Activated naive CD4-positive, alpha-beta T cell treated with anti-CD3 and anti-CD28 coated beads, Interleukin-2, amount 50 U/mL, for 72 hours (primary cell): ENCODE measurements around the gene CDC5L. TPM values are rescaled to one million over a fixed set of nuclear protein-coding genes. Genes with fewer than 3 reads are reported as not detected.

Experiments used
- ATAC-seq, 2 donors: fragments of 150-1000 bp; cut with Tn5 transposase; 2 replicates each; pipeline ENCODE4 v1.10.0; 2021; ENCODE audit warnings: mild to moderate bottlenecking in 2 of 2, moderate library complexity in 2 of 2
- DNase-seq, 2 donors: peaks; one replicate each; pipeline ENCODE4 v3.0.0; 2021 to 2022; ENCODE audit warnings: low spot score in 2 of 2
- H3K27ac Mint-ChIP-seq, 2 donors: one replicate each; pipeline ENCODE4 v1.8.0; 2022; ENCODE audit warnings: mild to moderate bottlenecking in 2 of 2, mixed read lengths in 2 of 2
- H3K36me3 Mint-ChIP-seq, 2 donors: one replicate each; pipeline ENCODE4 v1.8.0; 2022; ENCODE audit warnings: mixed read lengths in 2 of 2
- H3K9me3 Mint-ChIP-seq, 2 donors: one replicate each; pipeline ENCODE4 v1.8.0; 2022; ENCODE audit warnings: mixed read lengths in 2 of 2
- total RNA-seq, 2 donors: library from RNA; stranded (reverse); gene quantifications; one replicate each; pipeline ENCODE4 v1.2.3, GENCODE V29; 2022

CDC5L gene
- total RNA-seq, 2 donors from 2014 or later = 22.7 to 25.2 TPM

DNA sequence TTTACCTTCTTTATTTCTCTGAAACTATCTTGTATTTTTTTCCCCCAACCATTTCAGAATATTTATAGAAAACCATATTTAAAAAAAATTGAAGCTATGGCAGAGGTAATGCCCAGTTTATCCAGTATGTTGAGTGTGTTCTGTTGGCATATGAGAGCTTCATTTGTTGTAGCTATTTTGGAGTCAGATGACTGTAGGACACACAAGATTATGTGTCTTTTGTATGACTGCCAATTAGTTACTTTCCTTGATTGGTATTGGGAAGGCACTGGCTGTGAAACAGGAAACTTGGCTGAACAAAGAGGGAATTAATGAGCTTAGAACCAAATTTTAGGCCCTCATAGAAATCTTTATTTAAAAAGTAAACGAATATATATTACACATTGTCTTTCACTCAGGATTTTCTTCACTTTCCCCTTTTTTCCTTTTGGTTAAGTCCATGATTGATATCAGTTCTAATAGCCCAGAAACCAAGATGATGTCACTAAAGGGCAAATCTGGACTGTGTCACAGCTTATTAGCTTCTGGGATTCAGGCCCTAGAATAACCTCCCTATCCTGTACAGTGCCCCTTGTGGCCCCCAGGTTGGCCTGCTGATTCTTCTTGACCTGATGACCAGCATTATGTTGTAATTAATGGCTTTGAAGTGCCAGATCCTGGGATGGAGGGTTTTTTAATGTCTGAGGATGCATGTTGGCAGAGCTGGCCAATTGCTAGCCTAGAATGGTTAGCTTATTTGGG, 10.1 kb downstream of the CDC5L start:
- H3K27ac Mint-ChIP-seq = peak overlapping the region in 1 of 2 donors; percentile 55

DNA sequence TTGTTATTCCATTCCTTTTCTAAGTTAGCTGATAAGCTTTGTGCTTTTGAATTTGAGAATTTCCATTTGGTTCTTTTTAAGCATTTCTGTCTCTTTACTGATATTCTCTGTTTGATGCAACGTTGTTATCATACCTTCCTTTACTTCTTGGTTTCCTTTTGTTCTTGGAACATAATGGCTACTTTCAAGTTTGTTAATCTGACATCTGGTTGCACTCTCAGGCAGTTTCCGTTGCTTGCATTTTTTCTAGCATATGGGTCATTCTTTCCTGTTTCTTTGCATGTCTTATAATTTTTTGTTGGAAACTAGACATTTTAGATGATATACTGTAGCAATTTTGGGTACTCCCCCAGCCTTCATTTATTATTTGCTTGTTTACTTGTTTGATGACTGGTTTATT, 12.5 kb downstream of the CDC5L start:
- peak overlapping the region; percentile 18 to 83 for H3K27ac Mint-ChIP-seq
- peaks cover 26 to 63% of the 10 kb centered on the region in 2 donors for H3K36me3 Mint-ChIP-seq
- ATAC-seq (peak; percentile 11 to 70), DNase-seq (no peak)
- peaks cover 0 to 7% of the 10 kb centered on the region in 2 donors for H3K9me3 Mint-ChIP-seq

More for the DNA sequence above, 10.1 kb downstream of the CDC5L start:
- Mint-ChIP-seq H3K9me3 (peaks cover 0 to 7% of the 10 kb centered on the region in 2 donors), H3K36me3 (peaks cover 33 to 52% of the 10 kb centered on the region in 2 donors)
- no peak for DNase-seq
- no peak for ATAC-seq

DNA sequence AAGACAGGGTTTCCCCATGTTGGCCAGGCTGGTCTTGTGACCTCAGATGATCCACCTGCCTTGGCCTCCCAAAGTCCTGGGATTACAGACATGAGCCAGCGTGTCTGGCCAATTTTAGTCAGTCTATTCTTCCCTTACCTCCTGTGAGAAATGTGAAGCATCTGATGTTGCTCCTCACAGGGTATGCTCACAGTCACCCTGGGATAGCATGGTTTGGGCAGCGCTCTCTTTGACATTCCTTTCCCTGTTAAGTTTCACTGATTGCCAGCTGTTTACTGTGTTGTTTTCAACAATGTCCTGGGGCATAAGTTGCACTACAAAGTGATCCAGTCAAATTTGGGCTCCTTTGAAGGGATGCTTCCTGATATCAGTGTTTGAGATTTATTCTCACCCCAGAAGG, 13.1 kb downstream of the CDC5L start:
- DNase-seq (no peak), ATAC-seq (no peak)
- H3K36me3 Mint-ChIP-seq = peaks cover 26 to 61% of the 10 kb centered on the region in 2 donors
- peak overlapping the region in 1 of 2 donors; percentile 18 for H3K27ac Mint-ChIP-seq
- peaks cover 0 to 7% of the 10 kb centered on the region in 2 donors for H3K9me3 Mint-ChIP-seq

DNA sequence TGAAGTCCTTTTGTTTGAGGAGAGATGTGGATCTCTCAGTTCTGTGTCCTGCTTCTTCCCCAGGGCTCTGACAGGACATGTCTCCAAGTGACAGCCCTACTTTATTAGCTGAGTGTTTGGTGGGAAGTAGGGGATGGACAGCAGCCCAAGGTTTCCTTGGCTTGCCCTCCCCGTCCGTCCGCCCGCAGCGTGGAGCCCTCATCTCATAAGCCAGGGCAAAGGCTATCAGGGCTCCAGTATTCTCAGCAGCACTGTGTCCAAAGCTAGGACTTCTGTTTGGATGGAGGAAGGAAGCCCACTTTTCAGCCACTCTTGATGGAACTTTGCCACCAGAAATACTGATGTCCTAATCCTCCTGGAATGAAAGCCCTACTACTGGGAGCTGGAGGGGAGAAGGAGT, 13.6 kb downstream of the CDC5L start:
- H3K9me3 Mint-ChIP-seq = peaks cover 0 to 7% of the 10 kb centered on the region in 2 donors
- peak overlapping the region in 1 of 2 donors; percentile 18 for H3K27ac Mint-ChIP-seq
- no peak for DNase-seq
- peaks cover 26 to 62% of the 10 kb centered on the region in 2 donors for H3K36me3 Mint-ChIP-seq
- no peak for ATAC-seq

DNA sequence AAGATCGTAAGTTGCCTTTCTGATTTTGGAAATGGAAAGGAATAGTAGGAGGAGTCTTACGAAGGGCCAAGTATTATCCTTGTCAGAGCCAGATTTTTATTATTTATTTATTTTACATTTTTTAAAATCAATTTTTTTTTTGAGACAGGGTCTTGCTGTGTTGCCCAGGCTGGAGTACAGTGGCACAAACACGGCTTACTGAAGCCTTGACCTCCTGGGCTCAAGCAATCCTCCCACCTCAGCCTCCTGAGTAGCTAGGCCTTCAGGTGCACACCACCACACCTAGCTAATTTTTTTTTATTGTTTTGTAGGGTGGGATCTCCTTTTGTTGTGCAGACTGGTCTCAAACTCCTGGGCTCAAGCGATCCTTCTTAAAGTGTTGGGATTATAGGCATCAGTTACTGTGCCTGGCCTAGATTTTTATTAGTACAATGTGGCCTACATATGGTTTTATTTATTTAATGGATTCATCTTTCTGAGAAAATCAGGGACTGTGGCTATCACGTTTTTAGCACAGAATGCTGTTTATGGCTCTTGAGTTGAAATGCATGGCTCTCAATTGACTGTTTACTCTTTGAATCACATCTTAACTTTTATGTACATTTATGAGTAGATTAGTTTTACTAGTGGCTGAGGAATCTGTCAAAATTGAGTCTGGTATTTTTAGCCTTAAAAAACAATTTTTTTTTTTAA, 16.7 kb downstream of the CDC5L start:
- no peak for DNase-seq
- Mint-ChIP-seq H3K9me3 (peaks cover 0 to 7% of the 10 kb centered on the region in 2 donors), H3K27ac (no peak overlapping the region), H3K36me3 (peaks cover 32 to 72% of the 10 kb centered on the region in 2 donors)
- no peak for ATAC-seq

DNA sequence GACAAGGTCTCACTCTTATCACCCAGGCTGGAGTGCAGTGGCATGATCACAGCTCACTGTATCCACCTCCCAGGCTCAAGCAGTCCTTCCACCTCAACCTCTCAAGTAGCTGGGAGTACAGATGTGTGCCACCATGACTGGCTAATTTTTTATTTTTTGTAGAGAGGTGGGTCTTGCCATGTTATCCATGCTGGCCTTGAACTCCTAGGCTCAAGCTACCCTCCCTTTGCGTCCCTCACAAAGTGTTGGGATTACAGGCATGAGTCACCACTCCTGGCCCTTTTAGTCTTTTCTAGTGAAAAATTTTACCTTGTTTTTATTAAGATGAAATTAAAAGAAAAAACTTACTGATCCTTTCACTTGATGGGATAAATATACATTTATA, 17.2 kb downstream of the CDC5L start:
- ATAC-seq (no peak), DNase-seq (no peak)
- Mint-ChIP-seq H3K36me3 (peaks cover 32 to 72% of the 10 kb centered on the region in 2 donors), H3K27ac (no peak overlapping the region), H3K9me3 (peaks cover 0 to 7% of the 10 kb centered on the region in 2 donors)

DNA sequence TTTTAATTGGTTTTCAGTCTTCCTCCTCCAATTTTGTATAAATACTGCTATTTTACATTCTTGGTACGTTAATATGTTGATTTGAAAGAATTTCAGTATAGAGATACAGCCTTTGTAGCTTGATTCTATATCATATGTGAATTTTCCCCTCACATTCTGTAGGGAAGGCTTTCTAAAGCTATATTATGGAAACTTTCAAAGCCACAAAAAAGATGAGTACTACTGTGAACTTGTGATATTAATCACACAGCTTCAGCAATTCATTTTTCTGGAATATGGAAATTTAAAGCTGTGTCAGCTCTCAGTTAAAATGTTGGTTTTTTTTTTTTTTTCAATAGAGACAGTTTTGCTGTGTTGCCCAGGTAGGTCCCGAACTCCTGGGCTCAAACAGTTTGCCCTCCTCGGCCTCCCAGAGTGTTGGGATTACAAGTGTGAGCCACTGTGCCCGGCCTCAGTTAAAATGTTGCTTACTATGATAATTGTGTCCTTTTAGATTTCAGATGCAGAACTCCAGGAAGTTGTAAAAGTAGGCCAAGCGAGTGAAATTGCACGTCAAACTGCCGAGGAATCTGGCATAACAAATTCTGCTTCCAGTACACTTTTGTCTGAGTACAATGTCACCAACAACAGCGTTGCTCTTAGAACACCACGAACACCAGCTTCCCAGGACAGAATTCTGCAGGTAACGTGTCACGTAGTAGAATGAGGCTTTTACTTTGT, 20.6 kb downstream of the CDC5L start:
- peaks cover 36 to 76% of the 10 kb centered on the region in 2 donors for H3K36me3 Mint-ChIP-seq
- peaks cover 0 to 9% of the 10 kb centered on the region in 2 donors for H3K9me3 Mint-ChIP-seq
- peak overlapping the region in 1 of 2 donors; percentile 24 for H3K27ac Mint-ChIP-seq
- peak; percentile 56 to 63 for ATAC-seq
- no peak for DNase-seq

DNA sequence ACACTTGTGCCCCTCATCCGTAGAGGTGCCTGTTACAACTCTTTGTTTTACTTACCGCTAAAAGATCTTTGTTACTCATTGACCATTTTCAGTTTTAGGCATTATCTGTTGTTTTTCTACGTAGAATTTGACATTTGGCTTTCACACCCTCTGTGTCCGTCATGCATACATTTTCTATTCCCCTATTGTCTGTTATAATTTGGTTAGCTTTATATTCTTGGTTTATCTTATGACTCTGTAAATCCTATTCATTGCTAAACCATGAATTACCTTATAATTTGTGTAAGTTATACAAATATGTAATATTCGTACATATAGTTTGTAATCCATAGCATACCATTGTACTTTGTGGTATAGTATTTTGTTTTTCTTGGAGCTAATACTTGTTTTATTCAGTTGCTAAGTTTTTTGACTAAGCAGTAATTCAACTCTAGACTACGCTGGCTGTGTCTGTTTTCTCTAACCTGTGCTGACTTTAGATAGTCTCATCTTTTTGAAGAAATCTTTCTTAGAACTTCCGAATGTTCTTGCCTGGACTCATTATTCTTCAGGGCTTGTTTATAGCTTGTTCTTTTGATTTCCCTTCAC, 21.8 kb downstream of the CDC5L start:
- DNase-seq (no peak), ATAC-seq (peak in 1 of 2 donors; percentile 48)
- Mint-ChIP-seq H3K36me3 (peaks cover 36 to 70% of the 10 kb centered on the region in 2 donors), H3K9me3 (peaks cover 0 to 9% of the 10 kb centered on the region in 2 donors), H3K27ac (no peak overlapping the region)

DNA sequence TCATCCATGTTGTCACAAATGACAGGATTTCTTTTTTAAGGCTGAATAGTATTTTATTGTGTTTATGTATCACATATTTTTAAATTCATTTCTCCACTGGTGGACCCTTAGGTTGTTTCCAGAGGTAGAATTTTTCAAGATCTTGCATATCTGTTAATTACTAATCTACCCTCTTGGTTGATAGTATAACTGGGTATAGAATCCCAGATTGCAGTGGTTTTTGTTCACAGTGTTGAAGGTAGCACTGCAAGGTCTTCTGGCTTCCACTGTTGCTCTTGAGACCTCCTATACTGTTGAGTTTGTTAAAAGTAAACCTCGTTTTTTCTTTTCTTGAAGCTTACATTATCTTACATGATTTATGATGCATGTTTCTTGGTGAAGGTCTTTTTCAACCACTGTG, 22.9 kb downstream of the CDC5L start:
- Mint-ChIP-seq H3K27ac (no peak overlapping the region), H3K36me3 (peaks cover 42 to 75% of the 10 kb centered on the region in 2 donors), H3K9me3 (peaks cover 0 to 9% of the 10 kb centered on the region in 2 donors)
- DNase-seq (no peak), ATAC-seq (no peak)

DNA sequence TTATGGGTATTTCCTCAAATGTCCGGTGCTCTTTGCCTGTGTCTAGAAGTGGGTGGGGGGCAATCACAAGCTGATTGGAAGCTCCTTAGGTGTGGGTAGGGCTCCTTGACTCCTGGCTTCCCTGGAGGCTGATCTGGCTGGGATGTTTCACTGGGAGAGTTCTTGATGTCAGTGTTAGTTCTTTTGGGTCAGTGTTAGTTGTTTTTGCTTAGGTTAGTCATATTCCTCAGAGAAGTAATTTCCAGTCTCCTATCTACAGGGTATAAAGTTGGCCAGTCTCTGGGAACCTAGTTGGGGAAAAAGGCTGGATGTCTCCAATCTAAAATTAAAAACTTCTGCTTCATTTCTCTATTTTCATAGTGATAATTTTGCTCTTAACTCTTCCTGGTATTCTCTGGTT, 23.6 kb downstream of the CDC5L start:
- peaks cover 47 to 81% of the 10 kb centered on the region in 2 donors for H3K36me3 Mint-ChIP-seq
- ATAC-seq = no peak
- no peak for DNase-seq
- H3K27ac Mint-ChIP-seq = no peak overlapping the region
- H3K9me3 Mint-ChIP-seq = peaks cover 0 to 9% of the 10 kb centered on the region in 2 donors

DNA sequence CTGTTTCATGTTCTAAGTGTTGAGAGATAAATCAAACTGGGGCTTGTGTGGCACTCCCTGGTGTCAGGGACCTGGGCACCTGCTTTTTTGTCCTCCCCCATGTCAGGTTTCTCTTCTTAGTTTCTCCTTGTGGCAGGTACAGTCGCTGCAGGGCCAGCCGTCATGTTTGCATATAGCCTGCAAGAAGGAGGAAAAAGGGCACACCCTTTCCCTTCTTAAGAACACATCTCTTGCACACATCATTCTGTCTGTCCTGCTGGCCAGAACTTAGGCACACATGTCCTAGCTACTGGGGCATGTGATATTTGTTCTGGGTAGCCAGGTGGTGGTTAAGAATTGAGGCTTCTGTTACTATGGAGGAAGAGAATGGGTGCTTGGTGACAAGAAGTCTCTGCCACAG, 27.9 kb downstream of the CDC5L start:
- ATAC-seq (no peak), DNase-seq (no peak)
- Mint-ChIP-seq H3K36me3 (peaks cover 36 to 54% of the 10 kb centered on the region in 2 donors), H3K9me3 (peaks cover 0 to 13% of the 10 kb centered on the region in 2 donors), H3K27ac (peak overlapping the region; percentile 19 to 37)

DNA sequence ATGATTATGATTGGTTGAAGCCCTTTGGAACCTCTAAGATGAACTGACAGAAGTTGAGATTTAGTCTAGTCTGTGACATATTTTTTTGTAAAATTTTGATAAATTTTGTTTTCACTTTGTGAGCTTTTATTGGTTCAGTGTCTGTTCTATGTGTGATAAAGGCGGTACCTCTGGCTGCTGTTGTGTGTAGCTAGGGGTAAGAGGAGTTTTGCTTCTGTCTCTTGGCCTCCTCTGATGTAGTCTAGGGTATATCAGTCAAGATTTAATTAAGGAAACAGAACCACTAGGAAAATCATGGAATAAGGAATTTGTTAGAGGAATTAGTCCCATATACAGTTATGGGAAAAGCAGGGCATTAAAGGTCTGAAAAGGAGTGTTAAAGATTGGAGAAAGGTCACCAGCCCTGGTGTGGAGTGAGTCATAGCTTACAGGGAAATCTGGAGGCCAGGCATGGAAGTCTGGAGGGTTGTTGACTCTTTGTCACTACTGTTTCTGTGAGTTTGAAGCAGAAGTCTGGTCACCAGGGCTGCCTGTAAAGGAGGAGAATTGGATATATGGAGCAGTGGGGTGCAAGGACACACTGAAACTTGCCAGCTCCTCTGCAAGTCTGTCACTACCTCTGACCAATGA, 28.5 kb downstream of the CDC5L start:
- Mint-ChIP-seq H3K9me3 (peaks cover 0 to 11% of the 10 kb centered on the region in 2 donors), H3K27ac (peak overlapping the region; percentile 19 to 37), H3K36me3 (peaks cover 38 to 53% of the 10 kb centered on the region in 2 donors)
- peak in 1 of 2 donors; percentile 62 for ATAC-seq
- no peak for DNase-seq

DNA sequence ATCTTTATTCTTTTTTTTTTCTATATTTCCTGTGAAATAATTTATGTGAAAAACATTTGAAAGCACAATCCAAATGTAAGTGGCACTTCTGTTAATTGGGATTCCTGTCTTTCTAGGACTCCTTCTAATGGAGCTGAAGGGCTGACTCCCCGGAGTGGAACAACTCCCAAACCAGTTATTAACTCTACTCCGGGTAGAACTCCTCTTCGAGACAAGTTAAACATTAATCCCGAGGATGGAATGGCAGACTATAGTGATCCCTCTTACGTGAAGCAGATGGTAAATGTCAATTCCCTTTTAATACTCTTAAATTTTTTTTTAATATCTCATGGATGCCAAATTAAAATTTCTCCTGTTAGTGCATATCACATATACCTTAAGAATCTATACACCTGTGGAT, 35.0 kb downstream of the CDC5L start:
- H3K36me3 Mint-ChIP-seq = peaks cover 15 to 18% of the 10 kb centered on the region in 2 donors
- peaks cover 0 to under 1% of the 10 kb centered on the region in 2 donors for H3K9me3 Mint-ChIP-seq
- H3K27ac Mint-ChIP-seq = no peak overlapping the region
- DNase-seq (no peak), ATAC-seq (no peak)

DNA sequence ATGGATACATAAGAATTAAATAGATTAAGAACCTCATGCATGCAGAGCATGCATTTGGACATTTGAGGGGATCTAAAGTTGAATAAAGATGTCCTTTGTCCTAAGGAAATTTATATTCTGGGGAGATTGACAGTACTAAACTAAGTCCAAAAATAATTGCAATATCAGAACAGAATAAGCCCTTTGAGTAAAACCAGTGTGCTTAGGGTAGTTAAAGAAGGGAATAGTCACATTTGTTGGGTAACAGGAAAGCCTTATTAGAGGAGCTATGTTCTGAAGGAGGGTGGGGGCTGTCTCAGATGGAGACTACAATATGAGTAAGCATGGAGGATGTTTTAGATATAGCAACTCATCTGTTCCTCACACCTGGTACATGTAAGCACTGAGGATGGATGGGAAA, 35.8 kb downstream of the CDC5L start:
- H3K36me3 Mint-ChIP-seq = peaks cover 14 to 16% of the 10 kb centered on the region in 2 donors
- no peaks in the 10 kb centered on the region for H3K9me3 Mint-ChIP-seq
- DNase-seq (no peak), ATAC-seq (no peak)
- no peak overlapping the region for H3K27ac Mint-ChIP-seq

DNA sequence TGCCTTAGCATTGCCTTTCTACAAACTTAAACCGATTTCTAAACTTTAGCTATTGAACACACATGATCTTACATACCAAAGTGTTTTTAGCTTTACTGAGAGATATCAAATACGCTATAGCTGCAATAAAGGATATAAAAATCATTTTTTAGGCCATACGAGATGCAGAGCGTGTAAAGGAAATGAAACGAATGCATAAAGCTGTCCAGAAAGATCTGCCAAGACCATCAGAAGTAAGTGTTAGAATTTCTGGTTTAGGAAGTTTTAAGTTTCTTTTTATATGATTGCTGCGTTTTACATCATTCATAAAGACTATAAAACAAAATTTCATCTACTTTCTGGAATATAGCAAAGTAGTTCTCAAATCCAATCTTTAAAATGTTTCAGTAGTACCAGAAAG, 38.4 kb downstream of the CDC5L start:
- no peak for ATAC-seq
- Mint-ChIP-seq H3K9me3 (no peaks in the 10 kb centered on the region), H3K36me3 (peaks cover 9 to 14% of the 10 kb centered on the region in 2 donors), H3K27ac (no peak overlapping the region)
- no peak for DNase-seq

DNA sequence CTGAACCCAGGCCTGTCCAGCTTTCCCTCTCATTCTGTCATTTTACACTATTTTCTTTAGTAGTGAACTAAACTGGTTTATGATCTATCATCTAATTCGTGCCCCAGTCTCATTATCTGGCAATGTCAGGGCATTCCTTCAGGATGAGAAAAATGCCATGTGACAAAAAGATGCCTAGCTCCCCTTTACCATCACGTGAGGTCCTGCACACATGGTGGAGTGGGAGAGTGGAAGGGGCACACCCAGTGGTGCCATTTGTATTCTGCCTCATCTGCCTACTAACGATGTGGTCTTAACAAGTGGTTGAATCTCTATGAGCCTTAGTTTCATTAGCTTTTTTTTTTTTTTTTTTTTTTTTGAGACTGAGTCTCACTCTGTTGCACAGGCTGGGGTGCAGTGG, 41.2 kb downstream of the CDC5L start:
- no peak for DNase-seq
- no peak for ATAC-seq
- H3K9me3 Mint-ChIP-seq = no peaks in the 10 kb centered on the region
- H3K27ac Mint-ChIP-seq = no peak overlapping the region
- H3K36me3 Mint-ChIP-seq = peaks cover 7 to 11% of the 10 kb centered on the region in 2 donors
